Measurements from ENCODE around the gene DAPK2.

Gene DAPK2

DNA sequence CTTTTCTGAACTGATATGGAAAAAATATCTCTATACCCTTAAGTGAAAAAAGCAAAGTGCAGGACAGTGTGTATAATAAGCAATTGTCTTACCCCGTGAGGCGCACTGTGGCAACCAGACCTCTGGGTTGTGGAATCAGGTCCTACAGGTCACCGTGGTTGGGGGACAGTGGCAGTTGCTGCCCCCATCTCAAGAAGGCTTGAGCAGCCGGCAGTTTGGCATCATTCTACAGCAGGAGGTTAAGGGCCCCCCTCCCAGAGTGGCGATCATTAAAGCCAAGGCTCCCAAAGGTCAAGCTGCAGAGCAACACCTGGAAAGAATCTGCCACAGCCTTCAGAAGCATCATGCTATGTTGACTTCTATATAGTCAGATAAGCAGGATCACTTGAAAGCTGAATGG is 156.5 kb downstream of the DAPK2 start:
- no peak for DNase-seq (ENCODE audit: low read depth)
- H3K4me3 ChIP-seq (ENCODE audit: control insufficient read depth, low read depth, low read length): no peak overlapping the region
- TF ChIP-seq, protein P1, sequence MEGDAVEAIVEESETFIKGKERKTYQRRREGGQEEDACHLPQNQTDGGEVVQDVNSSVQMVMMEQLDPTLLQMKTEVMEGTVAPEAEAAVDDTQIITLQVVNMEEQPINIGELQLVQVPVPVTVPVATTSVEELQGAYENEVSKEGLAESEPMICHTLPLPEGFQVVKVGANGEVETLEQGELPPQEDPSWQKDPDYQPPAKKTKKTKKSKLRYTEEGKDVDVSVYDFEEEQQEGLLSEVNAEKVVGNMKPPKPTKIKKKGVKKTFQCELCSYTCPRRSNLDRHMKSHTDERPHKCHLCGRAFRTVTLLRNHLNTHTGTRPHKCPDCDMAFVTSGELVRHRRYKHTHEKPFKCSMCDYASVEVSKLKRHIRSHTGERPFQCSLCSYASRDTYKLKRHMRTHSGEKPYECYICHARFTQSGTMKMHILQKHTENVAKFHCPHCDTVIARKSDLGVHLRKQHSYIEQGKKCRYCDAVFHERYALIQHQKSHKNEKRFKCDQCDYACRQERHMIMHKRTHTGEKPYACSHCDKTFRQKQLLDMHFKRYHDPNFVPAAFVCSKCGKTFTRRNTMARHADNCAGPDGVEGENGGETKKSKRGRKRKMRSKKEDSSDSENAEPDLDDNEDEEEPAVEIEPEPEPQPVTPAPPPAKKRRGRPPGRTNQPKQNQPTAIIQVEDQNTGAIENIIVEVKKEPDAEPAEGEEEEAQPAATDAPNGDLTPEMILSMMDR (conservative IDR thresholded peaks at IDR 0.05; ENCODE audit: control insufficient read depth, insufficient read depth, low read depth, low read length): no peak

DNA sequence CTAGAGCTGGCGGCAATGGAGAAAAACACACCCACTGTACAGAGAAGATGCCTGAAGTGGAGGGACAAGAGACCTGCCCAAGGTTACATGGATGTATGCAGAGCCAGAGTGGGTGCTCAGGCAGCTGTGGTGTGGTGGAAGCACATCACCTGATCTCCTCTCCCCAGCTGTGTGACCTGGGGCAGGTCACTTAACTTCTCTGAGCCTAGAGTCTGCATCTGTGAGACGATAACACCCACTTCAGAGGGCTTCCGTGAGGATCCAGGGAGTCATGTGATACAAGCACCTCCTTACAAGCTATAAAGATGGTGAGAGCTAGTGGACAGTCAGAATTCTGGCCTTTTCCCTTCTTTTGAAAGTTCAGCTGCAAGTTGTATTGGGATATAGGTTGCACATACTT is 157.5 kb downstream of the DAPK2 start:
- no peak for DNase-seq (ENCODE audit: low read depth)
- H3K4me3 ChIP-seq (ENCODE audit: control insufficient read depth, low read depth, low read length): no peak overlapping the region
- TF ChIP-seq, protein P1 (conservative IDR thresholded peaks at IDR 0.05; ENCODE audit: control insufficient read depth, insufficient read depth, low read depth, low read length): no peak

DNA sequence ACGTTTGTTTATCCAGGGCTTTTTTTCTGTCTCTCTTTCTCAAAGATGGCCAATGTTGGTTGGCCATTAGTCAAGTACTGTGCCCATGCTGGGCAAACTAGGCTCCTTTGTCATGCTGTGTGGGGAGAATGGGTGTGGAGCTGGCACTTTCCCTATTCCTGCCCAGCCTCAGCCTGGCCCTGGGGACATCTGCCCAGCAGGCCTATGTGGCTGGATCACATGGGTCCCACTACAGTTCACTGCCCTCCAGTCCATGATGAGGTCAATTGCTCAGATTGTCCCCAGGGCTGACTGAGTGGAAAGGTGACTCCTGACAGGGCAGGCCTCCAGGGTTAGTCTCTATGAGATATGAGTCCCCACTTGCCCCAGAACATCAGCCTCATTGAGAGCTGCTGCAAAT is 158.1 kb downstream of the DAPK2 start:
- TF ChIP-seq, protein P1 (conservative IDR thresholded peaks at IDR 0.05; ENCODE audit: control insufficient read depth, insufficient read depth, low read depth, low read length): no peak

DNA sequence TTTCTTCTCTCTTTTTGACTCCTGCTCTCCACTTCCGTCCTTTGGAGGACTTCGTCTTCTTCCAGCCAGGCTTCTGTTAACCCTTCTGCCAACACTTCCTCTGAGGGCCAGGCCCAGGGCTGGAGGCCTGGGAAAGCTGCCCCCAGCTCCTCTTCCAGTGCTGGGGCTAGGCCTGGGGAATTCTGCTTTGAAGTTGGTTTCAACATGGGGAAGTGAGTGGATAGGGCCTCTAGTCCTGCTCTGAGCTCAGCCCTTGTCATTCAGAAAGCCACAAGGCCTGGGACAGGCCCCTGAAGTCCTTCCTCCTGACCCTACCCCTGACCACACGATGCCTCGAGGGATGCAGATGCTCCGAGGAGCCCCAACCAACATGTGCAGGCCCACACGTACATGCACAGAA is 158.7 kb downstream of the DAPK2 start:
- no peak overlapping the region for H3K4me3 ChIP-seq (ENCODE audit: control insufficient read depth, low read depth, low read length)
- DNase-seq (ENCODE audit: low read depth): no peak
- TF ChIP-seq, protein P1 (conservative IDR thresholded peaks at IDR 0.05; ENCODE audit: control insufficient read depth, insufficient read depth, low read depth, low read length): no peak

More for the DNA sequence above, 158.1 kb downstream of the DAPK2 start:
- no peak for DNase-seq (ENCODE audit: low read depth)
- no peak overlapping the region for H3K4me3 ChIP-seq (ENCODE audit: control insufficient read depth, low read depth, low read length)

DNA sequence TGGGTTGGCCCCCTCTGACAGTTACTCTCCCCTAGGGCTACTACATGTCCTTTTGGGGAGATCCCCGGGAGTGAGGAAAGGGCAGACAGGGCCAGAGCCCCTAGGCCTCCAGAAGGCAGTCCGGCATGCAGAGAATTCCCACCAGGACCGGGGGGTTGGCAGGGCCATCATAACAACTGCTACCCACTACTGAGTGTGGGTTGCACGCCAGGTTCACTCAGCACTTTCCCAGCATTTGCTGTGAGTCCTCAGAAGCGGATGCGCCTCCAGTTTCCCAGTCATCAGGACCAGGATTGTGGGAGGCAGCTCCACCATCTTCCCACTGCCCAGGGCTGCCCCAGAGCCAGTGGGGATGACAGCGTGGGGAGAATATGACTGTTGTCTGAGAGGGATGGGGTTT is 161.3 kb downstream of the DAPK2 start:
- DNase-seq (ENCODE audit: low read depth): no peak
- no peak overlapping the region for H3K4me3 ChIP-seq (ENCODE audit: control insufficient read depth, low read depth, low read length)
- TF ChIP-seq, protein P1 (conservative IDR thresholded peaks at IDR 0.05; ENCODE audit: control insufficient read depth, insufficient read depth, low read depth, low read length): no peak

DNA sequence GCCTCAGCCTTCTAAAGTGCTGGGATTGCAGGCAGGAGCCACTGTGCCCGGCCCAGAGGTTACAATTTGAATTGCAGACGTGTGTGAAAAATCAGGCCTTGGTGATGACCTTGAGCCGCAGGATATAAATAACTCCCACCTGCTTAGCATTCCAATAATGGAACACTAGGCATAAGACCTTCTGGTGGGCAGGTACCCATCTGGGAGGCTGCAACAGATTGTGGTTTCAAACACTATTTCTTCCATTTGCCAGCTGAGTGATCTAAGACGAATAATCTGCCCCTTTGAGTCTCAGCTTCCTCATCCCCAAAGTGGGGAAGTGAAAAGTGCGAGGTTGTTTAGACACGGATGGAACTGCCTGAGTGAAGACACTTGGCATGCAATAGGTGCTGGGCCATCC is 164.9 kb downstream of the DAPK2 start:
- DNase-seq (ENCODE audit: low read depth): no peak
- no peak overlapping the region for H3K4me3 ChIP-seq (ENCODE audit: control insufficient read depth, low read depth, low read length)
- TF ChIP-seq, protein P1 (conservative IDR thresholded peaks at IDR 0.05; ENCODE audit: control insufficient read depth, insufficient read depth, low read depth, low read length): no peak

DNA sequence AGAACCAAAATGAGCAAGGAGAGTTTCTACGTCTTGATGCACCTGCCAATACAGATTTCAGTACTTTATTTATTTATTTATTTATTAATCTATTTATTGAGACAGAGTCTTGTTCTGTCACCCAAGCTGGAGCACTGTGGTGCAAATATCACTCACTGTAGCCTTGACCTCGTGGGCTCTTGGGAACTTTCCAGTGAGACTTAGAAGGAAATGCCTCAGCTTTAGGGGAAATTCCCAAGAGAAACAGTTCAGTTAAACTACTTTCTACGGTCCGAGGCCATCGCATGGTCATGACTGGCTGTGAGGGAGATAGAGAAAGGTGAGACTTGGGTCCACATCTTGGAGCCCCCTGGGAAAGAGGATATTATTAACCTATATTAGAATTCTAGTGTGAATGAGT is 165.5 kb downstream of the DAPK2 start:
- no peak for DNase-seq (ENCODE audit: low read depth)
- TF ChIP-seq, protein P1 (conservative IDR thresholded peaks at IDR 0.05; ENCODE audit: control insufficient read depth, insufficient read depth, low read depth, low read length): no peak
- no peak overlapping the region for H3K4me3 ChIP-seq (ENCODE audit: control insufficient read depth, low read depth, low read length)
